ENCODE measurements around the gene SAMD8.

The SAMD8 gene

DNA sequence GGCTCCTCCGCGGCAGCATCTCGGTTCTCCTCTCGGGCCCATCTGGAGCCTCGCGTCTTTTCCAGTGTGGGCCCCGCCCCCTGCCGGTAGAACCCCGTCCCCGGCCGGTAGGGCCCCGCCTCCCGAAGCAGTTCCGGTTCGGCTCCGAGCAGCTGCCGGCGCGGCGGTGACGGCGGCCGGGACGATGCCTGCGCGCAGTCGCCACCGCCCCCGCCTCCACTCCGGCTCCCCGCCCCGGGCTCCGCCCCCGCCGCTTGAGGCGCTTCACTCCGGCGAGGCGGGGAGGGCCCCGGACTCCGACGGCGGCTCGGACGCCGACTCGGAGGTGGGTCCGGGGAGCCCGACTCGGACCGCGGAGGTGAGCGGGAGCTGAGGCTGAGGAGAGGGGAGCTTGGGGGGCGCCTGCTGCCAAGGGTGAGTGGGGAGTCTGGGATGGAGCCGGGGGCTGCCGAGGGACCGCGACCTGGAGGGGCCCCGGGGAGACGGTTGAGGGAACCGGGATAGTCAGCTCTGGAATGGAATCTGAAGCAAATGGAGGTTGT, at the start of gene SAMD8:
Gene SAMD8, plus strand, starts transcription at position 292 of the 542 bp plus-strand sequence. CDS start 38,873 bp downstream, outside the sequence.
- DNase-seq: peak; percentile 96

DNA sequence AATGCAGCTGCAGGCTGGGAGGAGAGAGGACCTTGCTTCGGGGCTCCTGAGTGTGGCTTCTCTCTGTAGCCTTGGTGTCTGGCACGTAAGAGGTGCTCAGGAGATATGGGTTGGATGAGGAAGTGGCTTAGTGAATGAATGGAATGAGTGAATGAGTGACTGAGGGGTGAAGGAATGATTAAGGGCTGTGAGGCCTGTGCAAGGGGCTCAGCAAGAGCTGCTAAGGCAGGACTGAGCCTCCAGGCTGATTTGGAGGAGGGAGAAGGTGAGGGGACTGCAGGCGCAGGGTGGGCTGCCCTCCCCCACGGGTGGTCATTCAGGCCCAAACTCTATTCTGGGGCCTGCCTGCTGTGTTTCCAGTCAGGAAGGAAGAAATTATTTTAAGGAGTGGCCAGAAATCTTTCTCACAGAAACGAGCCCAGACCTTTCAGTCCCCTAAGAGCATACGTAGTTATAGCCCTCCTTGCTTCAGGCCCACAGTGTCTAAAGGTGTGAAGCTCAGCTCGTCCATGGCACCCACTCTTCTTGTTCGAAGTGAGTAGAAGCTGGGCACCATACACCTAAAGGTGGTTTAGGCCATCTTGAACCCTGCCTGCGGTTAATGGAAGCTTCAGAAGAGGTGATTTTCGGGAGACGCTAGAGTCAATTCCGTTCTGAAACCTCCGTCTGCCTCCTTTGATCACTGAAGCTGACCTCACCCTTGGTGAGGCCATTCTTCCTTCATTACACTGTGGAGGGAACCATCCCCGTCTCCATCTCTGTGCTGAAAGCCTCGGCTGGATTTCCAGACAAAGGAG, 49.5 kb upstream of the SAMD8 start:
- no peak for DNase-seq

DNA sequence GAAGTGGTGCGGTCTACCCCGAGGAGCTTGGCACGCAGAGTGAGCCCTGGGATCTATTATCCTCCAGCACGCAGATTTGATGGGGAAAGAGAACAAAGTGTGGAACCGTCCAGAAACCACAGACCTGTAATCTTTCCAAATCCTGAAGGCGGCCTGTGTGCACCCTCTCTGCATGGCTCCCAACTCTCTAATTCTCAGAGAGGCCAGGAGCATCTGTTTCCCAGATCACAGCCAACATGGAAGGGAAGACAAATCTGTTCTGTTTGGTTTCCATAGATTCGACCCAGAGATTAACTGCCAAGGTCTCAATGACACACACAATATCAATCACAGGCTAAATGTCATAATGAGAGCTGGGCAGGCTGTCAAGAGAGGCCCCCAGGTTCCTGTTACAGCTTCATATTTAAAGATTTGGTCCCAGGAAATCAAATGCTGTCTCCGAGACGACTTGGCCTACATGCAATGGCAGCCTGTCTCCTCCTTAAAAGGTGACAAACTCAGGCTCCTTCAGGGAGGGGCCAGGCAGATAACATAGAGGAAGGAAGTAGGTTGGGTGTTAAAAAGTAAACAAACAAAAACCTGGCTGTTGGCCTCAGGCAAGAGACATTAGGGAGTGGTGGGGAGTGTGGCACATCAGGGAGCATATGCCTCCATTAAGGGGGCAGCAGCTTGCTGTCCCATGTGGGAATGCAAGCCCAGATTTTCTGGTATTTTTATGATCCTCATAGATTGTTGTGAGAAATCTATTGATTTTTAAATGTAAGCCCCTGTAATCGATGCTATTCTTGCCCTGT, 48.8 kb upstream of the SAMD8 start:
- DNase-seq: no peak

DNA sequence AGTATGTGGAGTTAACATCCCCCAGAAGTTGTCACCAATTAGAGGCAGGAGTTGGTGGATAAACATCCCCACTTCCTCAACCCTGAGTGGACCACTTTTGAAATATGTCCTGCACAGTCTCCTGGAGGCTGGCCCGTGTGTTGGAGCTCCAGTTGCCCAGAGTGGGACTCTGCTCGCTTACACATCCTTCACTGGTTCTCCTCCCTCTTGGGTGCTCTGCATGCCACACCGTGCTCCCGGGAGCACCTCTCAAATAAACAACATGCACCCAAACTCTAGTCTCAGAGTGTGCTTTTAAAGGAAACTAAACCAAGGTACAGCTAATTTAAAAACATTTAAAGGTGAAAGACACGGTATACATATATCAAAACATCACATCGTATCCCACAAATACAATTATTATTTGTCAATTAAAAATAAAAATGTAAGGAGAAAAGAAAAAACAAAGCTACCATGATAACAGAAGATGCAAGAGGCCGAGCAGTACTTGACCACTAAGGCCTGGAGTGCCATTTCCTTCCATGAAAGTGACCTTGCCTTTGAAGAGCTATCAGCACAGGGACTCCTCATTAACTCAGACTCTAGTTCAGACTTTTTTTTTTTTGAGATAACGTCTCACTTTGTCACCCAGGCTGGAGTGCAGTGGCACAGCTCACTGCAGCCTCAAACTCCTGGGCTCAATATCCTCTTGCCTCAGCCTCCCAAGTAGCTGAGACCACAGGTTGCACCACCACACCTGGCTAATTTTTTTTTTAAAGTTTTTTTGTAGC, 47.8 kb upstream of the SAMD8 start:
- no peak for DNase-seq

DNA sequence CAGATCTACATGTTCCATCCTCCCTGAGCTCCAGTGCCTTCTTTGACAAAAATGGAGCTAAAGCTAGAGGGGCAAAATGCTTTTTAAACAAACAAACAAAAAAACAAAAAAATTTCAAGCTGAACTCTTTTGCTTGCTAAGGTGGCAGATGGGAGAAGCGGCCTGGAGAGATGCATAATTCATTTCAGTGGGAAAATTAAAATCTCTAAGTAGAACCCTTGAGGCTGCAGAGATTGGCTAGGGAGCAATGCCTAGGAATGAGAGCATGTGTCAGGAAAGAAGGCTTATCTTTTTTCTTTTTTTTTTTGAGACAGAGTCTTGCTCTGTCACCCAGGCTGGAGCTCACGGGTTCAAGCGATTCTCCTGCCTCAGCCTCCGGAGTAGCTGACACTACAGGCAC, 46.4 kb upstream of the SAMD8 start:
- no peak for DNase-seq

DNA sequence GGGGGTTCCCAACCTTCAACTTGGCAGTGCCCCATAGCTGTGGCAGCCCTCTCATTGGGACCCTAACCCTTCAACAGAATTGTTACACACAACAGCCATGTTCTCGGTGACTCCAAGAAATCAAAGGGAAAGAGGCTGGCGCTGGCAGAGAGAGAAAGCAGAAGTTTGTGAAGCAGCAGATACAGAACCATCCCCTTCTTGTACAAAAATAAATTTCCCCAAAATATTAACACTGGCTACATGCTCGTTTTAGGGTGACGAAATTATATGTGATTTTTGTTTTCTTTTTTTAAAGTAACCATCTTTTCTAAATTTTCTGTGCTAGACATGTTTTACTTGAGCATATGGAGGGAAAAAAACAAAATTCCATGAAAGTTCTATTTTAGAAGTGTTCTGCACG, 45.2 kb upstream of the SAMD8 start:
- DNase-seq: no peak

DNA sequence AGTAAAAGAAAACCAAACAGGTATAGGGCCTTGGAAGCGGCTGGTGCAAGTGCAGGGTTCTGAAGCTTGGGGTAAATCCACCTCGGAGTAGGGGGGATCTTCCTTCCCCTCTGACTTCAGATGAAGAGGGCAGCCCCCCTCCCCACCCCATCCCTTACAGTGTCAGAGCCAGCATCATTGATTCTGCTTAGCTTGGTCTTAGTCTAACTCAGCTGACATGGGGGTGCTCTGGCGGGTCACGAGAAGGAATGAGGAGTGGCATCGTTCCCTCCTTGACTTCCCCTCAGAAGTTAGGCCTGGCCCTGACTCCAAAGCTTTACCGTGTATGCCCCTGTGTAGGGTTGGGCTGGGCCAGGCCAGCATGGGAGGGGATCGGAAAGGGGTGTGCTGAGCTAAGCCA, 44.2 kb upstream of the SAMD8 start:
- DNase-seq: no peak

DNA sequence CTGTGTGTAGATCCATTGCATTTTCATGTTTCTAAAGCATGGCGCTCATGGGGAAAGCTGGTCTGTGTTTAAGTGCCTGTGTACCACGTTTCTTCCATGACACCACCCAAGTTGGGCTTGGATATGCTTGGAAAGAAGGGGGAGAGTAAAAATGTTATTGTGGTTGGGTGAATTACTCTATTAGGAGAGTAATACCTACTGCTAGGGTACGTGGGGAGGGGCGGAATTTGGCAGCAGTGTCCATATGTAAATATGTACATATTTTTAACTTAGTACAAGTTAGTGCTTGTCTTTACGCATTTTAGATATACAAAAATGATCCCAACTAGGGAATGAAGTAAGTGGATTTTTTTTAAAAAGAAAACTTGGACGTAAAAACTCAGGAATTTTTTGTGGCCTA, 42.9 kb upstream of the SAMD8 start:
- no peak for DNase-seq

DNA sequence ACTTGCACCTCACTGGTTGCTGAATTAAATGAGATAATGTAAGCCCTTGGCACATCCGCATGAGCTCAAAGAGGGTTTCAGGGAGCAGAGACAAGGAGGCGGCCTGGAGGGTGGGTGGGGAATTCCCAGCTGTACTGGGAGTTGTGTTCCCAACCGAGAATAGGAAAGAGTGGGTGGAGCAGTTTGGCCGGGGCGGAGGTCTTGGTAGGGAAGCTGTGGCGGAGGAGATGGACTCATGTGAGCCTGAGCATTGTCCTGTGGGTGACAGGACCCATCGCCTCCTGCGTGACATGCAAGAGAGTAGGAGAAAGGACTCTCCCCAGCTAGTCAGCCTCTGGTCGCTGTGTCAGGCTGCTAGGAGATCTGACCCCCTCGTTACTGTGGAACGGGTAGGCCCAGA, 41.0 kb upstream of the SAMD8 start:
- DNase-seq: no peak

DNA sequence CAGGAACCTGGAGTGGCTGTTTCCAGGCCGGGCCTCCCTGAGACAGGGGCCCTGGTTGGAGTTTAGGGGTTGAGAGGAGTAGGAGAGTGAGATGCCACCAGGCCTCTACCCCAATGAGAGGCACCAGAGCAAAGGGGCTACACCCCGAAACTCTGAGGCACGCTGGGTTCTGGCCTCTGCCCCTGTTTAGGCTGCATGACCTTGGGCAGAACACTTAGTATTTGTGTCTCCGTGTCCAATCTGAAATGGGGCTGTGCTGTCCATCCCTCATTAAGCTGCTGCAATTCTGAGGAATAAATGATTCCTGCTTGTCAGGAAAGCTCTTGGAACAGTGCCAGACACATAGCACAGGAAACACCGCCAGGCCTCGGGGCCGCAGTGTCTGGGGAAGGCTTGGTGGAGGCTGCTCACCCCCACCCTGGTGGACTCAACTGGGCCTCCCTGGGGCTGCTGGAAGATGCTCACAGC, 40.5 kb upstream of the SAMD8 start:
- DNase-seq: no peak

DNA sequence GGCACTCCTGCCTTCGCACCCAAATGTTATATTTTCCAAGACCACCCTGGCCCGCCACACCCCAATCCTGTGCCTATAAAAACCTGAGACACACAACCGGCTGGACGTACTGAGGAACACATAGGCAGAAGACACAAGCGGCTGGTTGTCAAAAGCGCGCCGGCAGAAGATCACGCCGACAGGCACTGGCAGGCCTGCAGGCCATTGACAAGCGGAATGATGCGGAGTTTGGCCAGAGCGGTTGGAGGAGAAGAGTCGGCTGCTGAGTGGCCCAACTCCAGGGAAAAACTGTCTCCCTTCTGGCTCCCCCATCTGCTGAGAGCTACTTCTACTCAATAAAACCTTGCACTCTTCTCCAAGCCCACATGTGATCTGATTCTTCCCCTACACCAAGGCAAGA, 39.7 kb upstream of the SAMD8 start:
- DNase-seq: no peak

DNA sequence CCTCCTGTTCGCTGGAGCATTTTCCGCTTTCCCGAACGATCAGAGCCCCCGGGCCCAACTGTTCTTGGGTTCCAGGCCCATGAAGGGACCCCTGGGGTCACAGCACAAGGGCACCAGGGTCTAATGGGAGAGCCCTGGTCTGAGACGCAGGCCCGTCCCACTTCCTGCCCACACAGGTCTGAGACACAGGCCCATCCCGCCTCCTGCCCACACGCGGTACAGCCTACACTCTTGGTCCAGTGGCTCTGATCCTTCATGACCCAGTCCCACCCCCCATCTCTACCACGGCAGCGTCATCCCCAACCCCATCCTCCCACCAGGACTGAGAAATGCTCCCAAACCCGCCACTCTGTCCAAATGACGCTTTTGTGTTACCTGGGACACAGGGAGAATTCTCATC, 38.7 kb upstream of the SAMD8 start:
- DNase-seq: no peak

DNA sequence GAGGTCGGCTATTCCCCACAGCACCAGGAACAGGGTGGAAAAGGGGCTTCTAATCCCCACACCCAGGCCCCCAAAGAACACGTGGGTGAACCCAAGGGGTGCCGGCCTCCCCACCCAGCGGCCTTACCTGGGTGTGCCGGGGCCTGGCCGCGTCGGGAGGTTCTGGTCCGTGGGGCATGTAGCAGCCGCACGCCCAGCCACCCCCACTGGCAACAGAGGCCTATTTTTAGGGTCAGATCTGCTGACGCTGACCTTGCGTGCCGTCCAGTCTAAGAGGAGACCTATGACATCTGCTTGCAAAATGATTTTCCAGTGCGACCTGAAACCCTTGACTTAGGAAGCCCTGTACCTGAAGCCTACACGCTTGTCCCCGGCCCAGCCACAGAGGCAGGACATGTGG, 38.0 kb upstream of the SAMD8 start:
- no peak for DNase-seq

DNA sequence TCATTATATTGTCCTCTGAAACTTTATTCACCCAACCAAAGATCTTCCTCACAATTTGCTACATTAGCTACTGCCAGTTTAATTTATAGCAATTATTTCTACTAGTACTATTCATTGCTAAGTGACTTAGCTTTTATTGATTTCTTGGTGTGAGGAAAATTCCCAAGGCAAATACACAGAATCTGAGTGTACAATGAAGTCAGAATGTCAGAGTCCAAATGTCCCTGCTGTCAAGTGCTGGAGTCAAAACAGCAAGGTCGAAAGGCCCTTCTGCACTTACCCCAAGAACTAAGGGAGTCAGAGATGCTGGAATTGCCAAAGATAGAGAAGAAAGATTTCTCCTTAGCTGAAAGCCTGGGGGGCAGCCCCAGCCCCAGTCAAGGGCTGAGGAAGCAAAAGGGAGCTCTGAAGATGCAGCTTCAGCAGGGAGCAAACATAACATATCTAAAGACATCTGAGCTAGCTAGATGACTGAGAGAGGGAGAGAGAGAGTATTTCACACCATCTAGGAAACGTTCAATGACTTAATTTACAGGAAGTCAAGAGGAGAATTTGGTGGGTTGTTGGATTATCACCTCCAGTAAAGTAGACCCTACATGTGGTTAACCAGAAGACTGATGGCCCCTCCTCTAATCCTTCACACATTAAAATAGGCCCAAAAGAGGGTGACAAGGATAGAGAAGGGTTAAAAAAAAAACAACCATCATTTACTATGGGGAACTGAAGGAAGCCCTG, 36.6 kb upstream of the SAMD8 start:
- no peak for DNase-seq

DNA sequence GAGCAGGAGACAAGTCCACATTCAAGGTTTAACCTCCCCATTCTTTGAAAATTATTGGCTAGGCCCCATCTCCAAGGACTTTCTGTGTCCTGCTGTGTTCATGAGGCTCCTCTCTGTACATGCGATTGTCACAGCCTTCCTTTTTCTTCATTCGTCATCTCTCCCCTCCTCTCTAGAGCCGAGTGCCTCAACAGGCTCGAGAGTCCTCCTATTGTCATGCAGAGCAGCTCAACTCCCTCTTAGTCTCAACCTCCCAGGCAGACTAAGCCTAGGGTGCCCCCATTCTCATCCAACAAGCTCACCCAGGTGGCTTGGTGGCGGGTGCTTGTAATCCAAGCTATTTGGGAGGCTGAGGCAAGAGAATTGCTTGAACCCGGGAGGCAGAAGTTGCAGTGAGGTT, 35.1 kb upstream of the SAMD8 start:
- DNase-seq: no peak

DNA sequence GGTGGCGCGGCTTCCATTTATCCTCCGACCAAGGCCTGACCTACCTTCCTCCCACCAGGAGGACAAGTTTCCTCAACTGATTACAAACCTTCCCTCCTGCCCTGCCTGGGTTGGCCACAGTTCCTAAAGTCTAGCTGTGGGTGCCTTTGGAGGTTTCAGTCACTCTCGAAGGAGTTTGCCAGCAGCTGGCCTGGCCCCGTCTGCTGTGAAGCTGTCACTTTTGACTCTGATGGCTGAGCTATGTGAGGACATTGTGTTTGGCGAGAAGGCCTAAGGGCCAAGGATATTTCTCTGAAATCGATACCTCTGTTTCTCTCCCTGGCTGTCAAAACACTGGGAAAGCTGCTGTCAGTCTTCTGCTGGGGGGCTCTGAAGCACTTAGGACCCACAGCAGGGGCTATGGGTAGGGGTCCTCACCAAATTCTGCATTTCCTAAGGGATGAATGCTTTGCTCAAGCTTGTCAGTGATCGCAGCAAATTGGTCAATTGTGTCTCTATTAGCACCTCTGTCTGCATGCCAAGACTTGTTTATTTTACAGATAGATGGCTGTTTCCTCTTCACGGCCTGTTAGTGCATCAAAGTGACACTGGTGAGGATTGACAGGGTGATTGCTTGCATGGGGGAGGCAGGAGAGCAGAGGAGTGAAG, 31.9 kb upstream of the SAMD8 start:
- DNase-seq: no peak

DNA sequence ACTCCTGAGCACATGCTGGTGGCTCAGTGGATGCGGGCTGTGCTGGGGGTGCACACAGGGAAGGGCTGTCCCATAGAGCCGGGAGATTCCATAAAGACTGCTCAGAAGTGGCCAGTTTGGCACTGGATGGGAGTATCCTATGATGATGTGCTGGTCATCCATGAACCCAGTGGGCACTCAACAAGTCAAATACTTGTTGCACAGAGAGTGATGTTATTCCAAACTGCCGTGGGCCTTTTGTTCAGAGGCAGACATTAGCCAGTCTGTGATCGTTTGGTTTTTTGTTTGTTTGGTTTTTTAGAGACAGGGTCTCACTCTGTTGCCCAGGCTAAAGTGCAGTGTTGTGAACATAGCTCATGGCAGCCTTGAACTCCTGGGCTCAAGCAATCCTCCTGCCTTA, 30.9 kb upstream of the SAMD8 start:
- DNase-seq: no peak

DNA sequence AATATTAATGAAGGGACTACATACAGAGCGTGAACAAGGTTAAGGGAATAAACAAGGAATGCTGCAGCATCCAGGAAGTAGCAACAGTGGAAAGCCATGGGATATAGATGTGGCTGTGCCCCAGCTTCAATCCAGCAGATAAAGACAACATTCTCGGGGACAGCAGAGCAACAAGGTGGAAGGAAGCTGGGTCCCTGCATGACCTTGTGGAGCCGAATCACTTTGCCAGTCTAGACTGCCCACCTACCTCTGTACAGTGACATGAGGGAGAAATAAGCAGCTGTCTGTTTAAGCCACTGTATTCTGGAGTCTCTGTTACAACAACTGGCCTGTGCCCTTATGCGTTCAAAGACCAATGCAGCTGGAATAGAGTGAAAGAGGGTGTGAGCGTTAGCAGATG, 30.1 kb upstream of the SAMD8 start:
- no peak for DNase-seq

DNA sequence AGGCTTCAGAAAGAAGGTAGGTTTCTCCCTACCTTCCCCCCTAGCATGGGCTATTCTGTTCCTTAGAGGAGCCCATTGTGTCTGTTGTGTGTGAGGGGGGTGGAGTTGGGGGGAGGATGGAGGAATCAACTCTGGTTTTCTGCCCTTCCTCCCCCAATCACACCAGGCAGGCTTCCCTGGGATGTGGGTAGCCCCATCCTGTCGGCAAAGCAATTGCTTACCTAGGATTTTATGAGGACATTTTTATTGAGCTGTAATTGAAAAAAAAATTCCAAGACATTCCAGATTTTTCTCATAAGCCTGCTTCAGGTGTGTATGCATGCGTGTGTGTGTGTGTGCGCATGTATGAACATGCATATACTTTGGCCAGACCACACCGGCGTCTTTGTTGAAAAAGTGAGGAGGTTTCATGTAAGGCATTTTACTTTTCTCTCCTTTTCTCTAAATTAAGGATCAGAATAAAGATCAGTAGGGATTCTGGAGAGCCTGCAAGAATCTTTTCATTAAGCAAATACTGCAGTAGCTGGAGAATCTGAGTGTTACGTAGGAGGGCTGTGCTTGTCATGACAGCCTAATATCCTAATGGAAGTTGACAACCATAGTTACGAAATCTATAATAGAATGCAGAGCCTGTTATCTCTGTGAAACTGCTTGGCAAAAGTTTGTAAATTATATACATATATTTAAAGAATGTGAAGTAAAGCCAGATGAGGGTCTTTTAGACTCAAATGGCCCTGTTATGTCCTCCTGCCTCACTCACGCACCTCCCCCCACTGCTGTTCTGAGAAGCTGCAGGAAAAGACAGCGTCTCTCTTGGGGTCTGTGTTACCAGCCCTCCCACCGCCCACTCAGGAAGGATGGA, 27.3 kb upstream of the SAMD8 start:
- no peak for DNase-seq

DNA sequence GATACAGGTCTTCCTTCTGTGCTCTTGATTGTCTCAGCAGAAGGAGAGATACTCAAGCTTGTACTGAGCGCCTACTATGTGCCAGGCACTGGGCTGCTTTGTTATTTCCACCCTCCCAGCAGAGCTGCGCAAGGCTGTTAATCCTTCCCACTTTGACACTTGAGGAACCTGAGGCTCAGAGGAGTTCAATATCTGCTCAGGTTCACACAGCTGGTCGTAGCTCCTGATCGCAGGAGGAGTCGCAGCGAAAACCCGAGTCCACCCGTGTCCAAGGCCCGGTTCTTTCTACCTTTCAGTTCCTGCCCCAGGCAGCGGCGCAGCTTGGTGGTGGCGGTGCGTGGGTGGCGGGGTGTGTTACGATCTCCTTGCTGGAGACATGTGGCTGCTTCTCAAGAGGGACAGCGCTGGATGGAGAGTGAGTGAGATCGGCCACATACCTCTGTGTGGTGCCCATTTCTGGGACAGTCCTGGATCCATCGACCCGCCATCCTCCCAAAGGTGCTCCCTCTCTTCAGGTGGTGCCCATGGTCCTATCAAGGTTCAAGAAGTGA, 26.5 kb upstream of the SAMD8 start:
- no peak for DNase-seq
